Stimulated activated CD4-positive, alpha-beta T cell treated with anti-CD3 and anti-CD28 coated beads, TNF-alpha, amount 100 ng/mL, for 1 hour (primary cell): ENCODE results near the gene POM121.
"Not testable (repeated sequence)": the region's sequence is repeated elsewhere in the genome, so short reads cannot be mapped to it uniquely, and the experiment has no call there.

Experiments
- DNase-seq, 3 donors: peaks; one replicate each; pipeline ENCODE4 v3.0.0-alpha.2; 2020; ENCODE audit warnings: low read depth in 3 of 3, low spot score in 1 of 3

Gene POM121

DNA sequence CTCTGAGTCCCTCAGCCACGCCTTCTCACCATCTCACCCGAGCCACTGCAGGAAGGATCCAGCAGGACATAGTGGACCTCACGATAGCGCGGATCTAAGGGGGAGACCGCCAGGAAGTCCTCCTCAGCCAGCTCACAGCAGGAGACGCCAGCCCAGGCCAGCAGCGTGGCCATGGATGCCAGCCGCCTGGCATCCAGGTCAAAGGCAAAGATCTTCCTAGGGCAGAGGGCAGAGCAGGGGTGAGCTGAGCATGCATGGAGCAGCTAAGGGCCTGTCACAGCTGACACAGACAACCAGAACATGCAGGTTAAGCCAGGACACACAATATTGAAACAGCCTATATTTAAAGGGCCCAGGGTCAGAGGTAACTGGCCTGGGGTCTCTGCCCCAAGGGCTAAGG, 24.4 kb downstream of the POM121 start:
- not testable (repeated sequence) for DNase-seq

DNA sequence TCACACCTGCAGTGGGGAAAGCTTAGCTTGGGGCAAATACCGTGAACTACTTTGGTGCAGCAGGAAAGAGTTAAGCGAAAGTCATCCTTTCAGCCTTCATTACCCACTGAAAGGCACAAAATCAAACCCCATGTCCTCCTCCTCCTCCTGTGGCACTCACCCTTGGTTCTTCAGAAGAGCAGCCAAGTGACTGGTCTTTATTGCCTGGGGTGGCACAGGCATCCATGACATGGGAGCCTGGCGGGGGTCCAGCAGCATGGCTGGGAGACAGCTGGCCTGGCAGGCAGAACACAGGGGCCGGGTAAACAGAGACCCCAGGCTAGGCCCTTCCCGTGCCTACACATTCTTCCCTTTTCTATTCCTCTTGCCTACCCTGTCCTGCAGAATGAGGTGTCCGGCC, 24.8 kb downstream of the POM121 start:
- not testable (repeated sequence) for DNase-seq

DNA sequence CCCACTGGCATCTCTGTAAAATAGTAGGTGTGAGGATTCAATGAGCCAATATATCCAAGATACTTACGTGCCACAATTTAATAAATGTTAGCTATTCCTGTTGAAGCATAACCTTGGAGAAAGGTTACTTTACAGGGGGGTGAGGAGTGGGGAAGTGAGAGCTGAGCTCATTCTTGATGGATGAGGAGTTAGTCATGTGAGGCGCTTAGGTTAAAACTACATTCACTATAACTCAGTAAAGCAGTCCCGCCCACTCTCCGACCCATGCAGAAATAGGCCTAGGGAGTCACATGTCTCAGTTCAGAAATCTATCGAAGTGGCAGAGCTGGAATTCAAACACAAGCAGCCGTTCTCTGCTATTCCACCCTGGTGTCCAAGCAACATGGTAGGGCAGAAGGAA, 25.5 kb downstream of the POM121 start:
- DNase-seq = not testable (repeated sequence)

DNA sequence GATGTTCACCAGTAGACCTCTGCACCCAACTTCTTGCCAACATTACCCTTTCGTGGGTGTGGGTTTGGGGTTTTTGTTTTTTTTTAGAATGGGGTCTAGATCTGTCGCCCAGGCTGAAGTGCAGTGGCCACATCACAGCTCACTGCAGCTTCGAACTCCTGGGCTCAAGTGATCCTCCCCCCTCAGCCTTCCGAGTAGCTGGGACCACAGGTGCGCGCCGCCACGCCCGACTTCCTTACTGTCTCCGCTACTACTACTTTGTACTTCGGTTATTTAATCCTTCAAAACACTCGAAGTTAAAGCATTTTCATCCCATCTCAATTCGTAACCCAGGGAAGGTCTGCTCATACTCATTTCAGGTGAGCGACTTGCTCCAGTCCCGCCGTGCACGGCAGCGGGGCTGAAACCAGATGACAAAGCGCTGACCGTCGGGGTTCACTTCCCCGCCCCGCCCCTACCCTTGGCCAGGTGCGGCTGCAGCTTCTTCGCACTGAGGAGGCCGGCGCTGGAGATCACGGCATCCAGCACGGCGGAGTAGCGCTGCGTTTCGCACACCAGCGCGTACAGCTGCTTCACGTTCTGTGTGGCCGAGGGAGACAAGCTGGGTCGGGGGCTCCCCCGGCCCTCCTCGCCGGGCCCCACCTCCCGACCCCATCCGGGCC, 29.1 kb downstream of the POM121 start:
- DNase-seq = not testable (repeated sequence)

DNA sequence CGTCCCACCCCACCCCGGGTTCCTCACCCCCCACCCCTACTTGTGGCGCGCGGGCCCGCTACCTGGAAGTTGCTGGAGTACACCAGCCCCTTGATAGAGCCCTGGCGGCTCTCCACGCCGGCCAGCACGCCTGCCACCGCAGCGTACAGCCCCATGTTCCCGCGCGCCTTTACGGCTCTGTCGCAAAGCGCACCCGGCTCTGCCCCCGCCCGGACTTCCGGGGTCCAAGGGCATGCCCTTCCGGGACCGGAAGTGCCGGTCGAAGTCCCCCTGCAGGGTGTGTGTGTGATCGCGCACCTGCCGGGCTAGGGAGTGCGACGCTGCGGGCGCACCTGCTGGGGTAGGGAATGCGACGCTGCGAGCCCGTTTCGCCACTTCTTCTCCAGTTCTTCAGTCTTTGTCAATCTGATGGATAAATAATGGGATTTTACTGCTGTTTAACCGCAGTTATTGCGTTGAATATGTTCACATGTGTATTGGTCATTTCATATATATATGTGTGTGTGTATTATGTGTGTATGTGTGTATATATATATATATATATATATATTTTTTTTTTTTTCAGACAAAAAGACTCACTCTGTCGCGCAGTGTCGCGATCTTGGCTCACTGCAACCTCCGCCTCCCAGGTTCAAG, 29.8 kb downstream of the POM121 start:
- not testable (repeated sequence) for DNase-seq

DNA sequence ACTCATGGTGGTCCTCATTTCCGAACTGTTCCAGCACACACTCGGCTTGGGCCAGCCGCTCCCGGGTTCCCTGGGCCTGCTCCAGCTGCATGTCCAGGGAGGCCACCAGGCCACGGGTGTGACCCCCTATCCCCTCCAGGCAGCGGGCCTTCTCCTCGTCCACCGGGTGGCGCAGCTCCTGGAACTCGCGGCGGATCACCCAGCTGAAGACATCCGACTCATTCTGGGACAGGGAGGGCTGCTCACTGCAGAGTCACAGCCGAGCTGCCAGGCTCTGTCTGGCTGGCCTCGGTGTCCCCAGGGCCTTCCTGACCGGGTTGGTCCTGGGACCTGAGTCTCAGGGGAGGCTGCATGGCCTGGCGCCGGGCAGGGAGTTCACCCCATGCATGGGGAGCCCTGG, 35.1 kb downstream of the POM121 start:
- not testable (repeated sequence) for DNase-seq

DNA sequence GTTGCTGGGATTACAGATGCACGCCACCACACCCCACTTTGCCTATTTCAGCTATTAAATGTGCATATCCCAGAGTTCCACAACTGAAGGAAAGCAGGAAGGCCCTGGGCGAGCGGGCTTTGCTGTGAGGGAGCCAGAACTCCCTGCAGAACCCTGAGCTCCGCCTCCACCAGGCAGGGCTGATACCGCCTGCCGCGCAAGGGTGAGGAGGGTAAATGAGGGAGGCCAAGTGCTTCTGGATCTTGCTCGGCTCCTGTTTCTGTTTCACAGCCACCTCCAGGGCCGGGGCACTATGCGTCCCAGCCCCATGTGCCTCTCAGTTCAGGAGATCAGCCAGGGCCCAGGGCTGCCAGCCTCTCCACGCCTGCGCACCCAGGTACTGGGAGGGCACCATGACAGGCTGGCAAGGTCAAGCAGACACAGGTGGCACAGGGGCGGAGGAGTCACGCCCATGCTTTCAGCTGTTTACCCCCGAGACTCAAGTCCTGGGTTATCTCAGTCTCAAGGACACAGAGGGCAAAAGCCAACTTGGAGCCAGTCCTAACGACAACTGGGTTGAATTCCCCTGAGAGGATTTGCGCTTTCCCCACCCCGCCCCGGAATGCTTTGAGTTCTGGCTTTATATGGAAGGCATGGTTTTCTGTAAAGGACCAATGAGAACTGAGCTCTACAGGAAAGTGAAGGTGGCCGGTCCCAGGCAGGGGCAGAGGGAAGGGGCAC, 35.9 kb downstream of the POM121 start:
- DNase-seq = not testable (repeated sequence)

DNA sequence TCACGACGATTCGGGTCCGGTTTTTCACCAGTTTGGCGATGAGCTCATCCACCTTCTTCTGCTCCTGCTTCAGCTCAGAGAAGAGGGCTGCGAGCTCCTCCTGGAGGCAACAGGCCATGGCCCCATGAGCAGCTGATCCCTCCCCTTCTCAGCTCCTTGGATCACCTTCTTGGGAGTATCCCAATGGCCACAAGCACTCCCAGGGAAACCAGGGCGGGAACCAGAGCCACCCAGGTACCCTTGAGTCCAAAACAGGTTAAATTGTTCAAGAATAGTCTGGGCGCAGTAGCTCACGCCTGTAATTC, 36.4 kb downstream of the POM121 start:
- DNase-seq = not testable (repeated sequence)

DNA sequence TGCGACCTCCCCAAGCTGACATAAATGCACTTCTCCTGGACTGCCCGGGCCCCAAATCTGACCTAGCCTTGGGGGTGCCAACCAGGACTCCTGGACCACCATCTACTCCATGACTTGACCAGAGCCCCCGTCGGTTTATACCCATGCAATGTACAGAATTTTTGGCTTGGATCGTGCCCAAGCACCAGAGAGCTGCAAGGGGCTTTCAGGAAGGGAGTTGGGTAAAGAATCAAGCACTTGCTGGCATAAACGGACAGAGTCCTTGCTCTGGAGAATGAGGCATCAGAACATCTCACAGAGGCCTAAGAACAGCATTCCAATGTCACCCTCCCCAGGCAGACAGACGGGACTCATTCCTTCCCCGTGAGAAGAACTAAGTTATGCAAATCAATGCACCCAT, 38.2 kb downstream of the POM121 start:
- DNase-seq = not testable (repeated sequence)

DNA sequence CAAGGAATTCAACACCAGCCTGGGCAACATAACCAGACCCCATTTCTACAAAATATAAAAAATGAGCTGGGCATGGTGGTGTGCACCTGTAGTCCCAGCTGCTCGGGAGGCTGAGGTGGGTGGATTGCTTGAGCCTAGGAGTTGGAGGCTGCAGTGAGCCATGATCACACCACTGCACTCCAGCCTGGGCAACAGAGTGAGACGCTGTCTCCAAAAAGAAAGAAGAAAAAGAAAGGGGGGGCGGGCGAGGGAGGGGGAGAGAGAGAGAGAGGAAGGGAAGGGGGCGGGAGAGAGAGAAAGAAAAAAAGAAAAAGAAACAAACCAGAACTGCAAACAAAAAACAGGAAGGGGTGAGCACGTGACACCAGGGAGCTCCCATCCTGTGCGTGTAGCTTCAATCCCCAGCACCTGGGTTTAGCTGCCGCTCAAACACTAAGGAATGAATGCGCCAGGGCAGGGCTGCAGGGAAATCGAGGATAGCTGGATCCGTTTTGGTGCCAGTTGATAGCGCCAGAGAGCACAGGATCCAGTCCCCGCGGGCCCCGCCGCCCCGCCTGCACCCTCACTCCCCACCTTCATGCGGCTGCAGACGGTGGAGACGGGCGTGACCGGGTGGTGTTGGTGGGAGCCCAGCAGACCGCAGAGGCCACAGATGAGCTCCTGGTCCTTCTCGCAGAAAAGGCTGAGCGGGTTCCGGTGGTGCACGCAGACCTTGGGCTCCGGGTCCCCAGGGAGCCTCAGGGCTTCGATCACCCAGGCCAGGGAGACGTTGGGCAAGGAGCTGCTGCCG, 40.5 kb downstream of the POM121 start:
- not testable (repeated sequence) for DNase-seq

DNA sequence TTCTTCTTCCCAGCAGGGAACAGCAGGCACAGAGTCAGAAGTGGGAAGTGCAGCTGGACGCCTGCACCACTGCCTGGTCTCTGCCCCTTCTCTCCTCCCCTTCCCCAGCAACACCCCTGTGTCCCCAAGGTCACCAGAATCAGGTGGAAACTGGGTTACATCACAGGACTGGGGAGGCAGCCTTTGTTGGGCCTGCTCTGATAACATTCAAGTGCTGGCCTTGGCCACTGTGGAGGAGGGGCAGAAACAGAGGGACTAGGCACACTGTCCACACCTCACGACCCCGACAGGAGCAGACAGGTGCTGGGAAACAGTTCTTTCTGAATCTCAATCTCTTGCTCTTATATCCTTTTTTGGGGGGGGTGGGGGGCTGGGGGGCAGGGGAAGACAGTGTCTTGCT, 42.0 kb downstream of the POM121 start:
- not testable (repeated sequence) for DNase-seq

DNA sequence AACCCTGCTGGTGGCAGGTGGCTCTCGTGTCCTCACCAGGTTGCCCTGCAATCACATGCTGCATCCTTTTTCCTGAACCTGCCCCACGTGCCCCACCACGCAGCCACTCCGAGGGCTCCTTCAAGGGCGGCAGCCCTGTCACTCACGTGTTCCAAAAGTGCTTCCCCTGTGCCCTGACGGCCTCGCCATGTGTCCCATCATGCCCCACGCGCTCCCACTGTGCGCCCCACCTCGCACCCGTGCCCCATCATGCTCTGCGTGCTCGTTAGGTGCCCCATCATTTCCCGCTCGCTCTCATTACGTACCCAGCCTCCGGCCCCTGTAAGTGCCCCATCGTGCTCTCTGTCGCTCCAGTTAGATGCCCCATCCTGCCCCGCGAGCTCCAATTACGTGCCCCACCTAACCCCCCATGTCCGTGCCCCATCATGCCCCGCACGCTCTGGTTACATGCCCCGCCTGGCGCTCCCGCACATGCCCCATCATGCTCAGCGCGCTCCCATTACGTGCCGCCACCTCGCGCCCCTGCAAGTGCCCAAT, 44.2 kb downstream of the POM121 start, which contains the start of gene TRIM74:
TRIM74 (minus strand) TSS at position 487 of the 537 bp plus-strand sequence. CDS start 3,309 bp downstream, outside the sequence.
- DNase-seq = not testable (repeated sequence)

DNA sequence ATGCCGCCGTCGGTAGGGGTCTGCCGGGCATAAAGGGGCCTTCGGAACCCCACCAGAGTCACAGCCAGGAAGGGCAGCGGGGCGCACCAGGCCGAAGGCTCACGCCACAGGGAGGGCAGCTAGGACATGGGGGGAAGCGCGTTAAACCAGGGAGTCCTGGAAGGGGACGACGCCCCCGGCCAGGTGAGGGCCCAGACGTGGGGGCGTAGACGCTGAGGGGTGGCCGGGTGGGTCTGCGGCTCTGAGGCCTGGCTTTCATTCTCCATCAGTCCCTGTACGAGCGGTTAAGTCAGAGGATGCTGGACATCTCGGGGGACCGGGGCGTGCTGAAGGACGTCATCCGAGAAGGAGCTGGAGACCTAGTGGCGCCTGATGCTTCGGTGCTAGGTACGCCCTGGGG, 44.8 kb downstream of the POM121 start:
- not testable (repeated sequence) for DNase-seq

DNA sequence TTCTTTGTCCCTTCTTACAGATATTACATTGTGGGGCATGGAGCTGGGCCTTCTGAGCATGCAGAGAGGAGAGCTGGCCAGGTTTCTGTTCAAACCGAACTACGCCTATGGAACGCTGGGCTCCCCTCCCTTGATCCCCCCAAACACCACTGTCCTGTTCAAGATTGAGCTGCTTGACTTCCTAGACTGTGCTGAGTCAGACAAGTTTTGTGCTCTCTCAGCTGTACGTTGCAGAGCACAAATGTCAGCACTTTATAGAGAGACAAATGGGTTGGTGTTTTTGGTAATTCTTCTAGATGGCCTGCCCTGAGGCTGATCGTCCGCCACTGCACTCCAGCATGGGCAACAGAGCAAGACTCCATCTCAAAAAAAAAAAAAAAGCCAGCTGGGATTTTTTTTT, 46.6 kb downstream of the POM121 start:
- not testable (repeated sequence) for DNase-seq

DNA sequence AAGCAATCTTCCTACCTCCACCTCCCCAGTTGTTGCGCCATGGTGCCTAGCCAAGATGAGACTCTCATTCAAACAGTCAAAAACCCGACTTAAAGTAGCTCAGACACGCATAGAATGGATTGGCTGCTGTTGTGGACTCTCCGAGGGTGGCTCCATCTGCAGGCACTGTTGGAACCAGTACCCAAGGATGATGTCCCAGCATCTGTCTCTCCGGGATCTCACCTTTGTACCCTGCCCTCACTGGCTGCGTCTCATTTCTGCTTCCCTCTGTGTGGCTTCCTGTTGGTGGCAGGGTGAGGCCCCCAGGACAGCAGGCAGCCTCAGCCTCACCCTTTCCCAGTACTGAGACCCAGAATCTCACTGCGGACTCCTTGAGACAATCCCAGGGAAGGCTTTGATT, 49.9 kb downstream of the POM121 start:
- not testable (repeated sequence) for DNase-seq

DNA sequence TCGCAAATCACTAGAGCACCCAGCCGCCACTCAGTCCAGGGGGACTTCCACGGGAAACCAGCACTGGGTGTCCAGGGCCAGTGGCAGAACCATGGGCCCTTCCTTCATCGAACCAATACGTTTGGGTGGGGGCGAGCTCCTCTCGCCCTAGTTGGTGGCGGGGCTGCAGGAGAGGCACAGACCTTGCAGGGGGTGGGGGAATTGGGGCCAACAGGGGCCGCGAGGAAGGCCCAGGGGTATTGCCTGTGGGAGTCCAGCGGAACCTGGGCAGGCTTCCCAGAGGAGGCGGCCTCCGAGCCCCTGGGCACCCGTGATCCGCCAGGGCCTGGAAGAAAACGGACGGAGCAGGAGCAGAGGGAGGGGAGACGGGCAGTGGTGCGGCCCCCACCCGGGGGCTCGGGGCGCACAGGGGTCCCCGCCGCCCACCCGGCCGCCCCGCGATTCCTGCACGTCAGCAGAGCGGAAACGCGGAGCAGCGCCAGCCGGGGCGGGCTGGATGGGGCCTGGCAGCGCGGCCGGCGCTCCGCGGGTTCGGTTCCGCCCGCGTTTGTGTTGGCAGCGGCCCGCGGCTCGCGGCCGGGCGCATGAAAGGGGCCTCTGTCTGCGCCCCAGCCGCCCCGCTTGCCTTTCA, 50.9 kb downstream of the POM121 start:
- not testable (repeated sequence) for DNase-seq

DNA sequence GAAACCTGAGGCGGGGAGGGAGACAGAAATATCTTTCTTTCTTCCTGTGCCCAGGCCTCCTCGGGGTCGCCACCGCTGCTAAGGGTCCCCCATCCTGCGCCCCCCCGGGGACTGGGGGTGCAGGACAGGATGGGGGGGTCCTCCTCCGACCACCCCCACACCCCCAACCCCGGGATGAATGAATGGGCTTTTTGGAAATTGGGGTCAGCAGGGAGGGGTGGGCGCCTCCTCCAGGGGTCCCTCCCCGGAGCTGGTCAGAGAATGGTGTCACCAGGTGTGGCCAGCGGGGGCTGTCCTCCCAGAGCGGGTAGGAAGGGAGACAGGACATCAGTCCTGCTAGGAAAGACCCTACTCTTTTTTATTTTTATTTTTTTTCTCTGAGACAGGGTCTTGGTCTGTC, 51.5 kb downstream of the POM121 start:
- DNase-seq = not testable (repeated sequence)

DNA sequence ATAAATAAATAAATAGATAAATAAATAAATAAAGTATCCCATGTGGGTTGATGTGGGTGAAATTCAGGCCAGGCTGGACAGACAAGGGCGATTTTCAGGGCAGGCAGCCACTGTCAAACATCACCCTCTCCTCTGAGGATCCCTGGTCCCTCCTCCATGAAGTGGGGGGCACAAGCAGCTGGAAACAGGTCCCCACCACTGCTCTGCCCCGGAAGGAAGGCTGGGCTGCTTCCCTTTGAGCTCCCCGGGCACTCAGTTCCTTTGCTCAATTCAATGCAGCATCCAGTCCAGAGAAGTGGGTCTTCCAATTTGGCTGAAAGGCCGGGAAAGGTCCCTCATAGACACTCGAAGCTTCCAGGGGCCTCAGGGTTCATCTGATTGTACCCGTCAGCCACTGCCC, 55.5 kb downstream of the POM121 start:
- not testable (repeated sequence) for DNase-seq

DNA sequence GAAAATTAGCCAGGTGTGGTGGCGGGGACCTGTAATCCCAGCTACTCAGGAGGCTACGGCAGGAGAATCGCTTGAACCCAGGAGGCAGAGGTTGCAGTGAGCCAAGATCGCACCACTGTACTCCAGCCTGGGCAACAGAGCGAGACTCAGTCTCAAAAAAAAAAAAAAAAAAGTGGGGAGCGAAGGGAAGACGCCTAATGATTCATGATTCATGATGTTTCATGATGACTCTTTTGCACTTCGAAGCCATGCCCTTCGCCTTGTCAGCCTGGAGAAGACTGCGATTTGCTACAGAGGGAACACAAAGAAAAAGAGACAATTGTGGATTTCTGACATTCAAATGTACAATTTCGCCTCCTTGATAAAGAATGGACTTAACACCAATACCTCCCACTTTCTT, 57.2 kb downstream of the POM121 start:
- DNase-seq = not testable (repeated sequence)

DNA sequence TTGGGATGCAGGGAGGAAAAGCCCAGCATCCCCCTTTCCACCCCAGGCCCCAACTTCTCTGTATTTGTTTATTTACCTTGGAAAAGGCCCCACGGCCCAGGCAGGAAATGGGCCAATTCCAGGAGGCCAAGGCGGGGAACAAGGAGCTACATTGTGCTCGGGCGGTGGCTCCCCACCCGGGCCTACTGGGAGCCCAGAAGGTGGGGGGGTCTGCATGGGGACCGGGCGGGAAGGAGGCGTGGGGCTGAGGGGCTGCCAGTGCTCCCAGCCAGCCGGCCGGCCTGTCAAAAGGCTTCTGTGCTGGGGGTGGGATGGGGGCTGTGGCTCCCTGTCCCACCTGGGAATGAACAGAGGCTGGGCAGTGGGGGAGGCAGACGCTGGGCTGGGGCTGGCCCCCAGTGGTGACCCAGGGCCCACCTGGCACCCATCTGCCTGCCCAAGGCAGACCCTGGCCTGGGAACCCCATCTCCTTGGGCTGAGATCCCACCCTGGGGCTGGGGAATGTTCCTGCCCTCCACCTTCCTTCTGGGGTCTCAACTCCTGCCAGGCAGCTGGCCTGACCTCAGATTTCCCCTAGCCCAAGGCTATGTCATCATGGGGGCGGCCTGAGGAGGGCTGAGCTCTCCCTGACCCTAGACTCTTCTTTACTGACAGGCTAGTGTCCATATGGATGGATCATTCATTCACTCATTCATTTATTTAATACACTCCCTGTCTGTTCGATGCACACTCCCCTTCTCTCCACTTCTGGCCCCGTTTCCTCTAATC, 65.4 kb downstream of the POM121 start:
- not testable (repeated sequence) for DNase-seq
